Glomerular visceral epithelial cell (primary cell): ENCODE data around the gene SAPCD2.

Experiments
- DNase-seq: peaks from one replicate; pipeline ENCODE4 v3.0.0-alpha.2; 2016; ENCODE audit errors: extremely low spot score

The SAPCD2 gene

DNA sequence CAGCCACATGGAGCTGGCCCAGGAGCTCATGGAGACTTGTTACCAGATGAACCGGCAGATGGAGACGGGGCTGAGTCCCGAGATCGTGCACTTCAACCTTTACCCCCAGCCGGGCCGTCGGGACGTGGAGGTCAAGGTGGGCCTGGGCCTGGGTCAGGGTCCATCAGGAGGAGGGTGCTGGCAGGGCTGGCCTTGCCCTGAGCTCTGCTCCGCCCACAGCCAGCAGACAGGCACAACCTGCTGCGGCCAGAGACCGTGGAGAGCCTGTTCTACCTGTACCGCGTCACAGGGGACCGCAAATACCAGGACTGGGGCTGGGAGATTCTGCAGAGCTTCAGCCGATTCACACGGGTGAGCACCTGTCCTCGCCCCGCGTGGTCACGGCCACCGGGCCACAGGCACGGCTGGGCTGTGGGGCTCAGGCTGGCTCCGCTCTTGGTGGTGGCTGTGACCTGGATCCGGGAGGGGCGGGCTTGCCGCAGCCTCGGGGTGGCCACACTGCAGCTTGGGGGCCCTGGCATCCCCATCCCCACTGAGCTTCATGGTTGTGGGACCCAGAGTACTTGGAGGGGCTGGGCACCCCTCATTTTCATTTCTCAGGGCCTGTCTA lies 37.1 kb upstream of the SAPCD2 start:
- no peak for DNase-seq

GRCh38 chr9:137106662-137107250 lies 36.4 kb upstream of the SAPCD2 start:
- DNase-seq = no peak

GRCh38 chr9:137105814-137106661 lies 35.7 kb upstream of the SAPCD2 start:
- no peak for DNase-seq

GRCh38 chr9:137103206-137103999 lies 33.0 kb upstream of the SAPCD2 start:
- no peak for DNase-seq

DNA sequence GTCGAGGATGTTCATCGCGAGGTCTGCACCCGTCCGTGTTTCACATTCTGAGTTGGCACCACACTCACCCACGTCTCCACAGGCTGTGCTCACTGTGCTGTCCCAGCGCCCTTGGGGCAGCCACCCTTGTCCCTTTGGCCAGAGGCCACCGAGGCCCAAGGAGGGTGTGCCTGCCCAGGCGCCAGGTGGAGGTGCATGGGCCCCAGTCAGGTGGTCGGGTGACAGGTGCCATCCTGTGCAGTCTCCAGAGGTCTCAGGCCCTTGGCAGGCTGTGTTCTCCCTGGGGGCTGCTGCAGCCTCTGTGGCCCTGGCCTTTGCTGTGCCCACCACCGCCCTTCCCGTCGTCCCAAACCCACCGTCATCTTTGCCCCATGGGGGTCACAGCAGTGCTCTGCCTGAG lies 28.9 kb upstream of the SAPCD2 start:
- DNase-seq = no peak

- DNase-seq = no peak
Measured at GRCh38 chr9:137097761-137098462, 27.6 kb upstream of the SAPCD2 start.

- DNase-seq = no peak
Measured at GRCh38 chr9:137096785-137097546, 26.6 kb upstream of the SAPCD2 start.

- DNase-seq = no peak
Measured at GRCh38 chr9:137095664-137096517, 25.5 kb upstream of the SAPCD2 start.

DNA sequence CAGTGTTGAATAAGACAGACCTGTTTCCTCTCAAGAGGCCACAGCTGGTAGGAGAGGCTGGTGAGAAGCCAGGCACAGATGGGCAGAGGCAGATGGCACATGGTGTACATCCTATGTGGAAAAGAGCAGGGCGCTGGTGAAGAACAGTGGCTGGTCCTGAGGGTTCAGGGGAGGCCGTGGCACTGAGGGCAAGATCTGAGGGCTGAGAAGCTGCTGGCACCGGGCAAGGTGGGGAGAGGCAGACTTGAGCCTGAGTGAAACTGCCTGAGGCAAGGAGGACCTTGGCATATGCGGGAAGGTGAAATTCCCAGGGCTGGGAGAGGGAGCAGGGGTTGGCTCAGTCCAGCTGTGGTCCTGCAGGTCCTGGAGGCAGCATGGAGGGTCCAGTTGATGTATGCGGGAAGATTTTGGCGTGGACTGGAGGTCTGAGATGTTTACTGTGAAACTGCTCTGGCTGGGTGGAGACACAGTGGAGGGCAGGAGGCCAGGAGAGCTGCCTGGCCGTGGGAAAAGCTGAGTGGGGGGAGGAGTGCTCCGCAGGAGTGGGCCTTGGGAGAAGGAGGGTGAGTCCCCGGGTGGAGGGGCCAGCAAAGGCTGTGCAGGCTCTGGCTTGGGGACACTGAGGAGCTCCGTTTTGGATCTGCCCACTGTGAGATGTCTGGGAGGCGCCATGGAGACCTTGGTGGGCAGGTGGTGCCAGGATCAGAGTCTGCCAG lies 19.0 kb upstream of the SAPCD2 start:
- DNase-seq = no peak

GRCh38 chr9:137088121-137088520 lies 17.8 kb upstream of the SAPCD2 start:
- DNase-seq = no peak

GRCh38 chr9:137087409-137087925 lies 17.1 kb upstream of the SAPCD2 start:
- DNase-seq = no peak

- peak; percentile 100 for DNase-seq
Measured at GRCh38 chr9:137086531-137087408, 16.4 kb upstream of the SAPCD2 start, which contains the start of gene MAN1B1. TSS of gene MAN1B1 (plus strand) at chr9:137086985. CDS start at chr9:137087000, 15 bp downstream.

- DNase-seq = peak; percentile 41
Measured at GRCh38 chr9:137085920-137086530, 15.7 kb upstream of the SAPCD2 start.

GRCh38 chr9:137084526-137084925 lies 14.2 kb upstream of the SAPCD2 start:
- no peak for DNase-seq

- DNase-seq = peak; percentile 99
Measured at GRCh38 chr9:137083394-137084004, 13.1 kb upstream of the SAPCD2 start.

DNA sequence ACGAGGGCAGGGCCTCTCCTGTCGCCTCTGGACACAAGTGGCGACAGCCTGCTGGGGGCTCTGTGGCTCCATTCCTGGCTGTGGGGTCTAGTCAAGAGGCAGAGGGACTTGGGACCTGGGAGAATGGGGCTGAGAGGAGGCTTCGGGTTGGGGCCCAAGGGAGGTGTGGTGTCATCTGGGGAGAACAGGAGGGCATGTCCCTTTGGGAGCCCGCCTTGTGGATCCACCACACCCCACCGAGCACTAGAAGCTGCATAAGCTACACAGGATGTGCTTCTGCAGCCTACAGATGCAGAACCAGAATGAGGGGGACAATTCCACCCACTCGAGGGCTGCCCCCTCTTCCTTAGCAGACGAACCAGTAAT lies 12.6 kb upstream of the SAPCD2 start:
- no peak for DNase-seq
